Fibroblast of the conjunctiva (primary cell): ENCODE measurements around the gene WNT5B.
"Not testable (repeated sequence)": the region's sequence is repeated elsewhere in the genome, so short reads cannot be mapped to it uniquely, and the experiment has no call there.

Experiments used
- DNase-seq: peaks from one replicate; pipeline ENCODE4 v3.0.0-alpha.2; 2010; ENCODE audit warnings: low read depth

The WNT5B gene

GRCh38 chr12:1598757-1599156 lies 30.3 kb upstream of the WNT5B start:
- no peak for DNase-seq

- DNase-seq = not testable (repeated sequence)
Measured at GRCh38 chr12:1602706-1603105, 26.3 kb upstream of the WNT5B start.

- no peak for DNase-seq
Measured at GRCh38 chr12:1603269-1603993, 25.6 kb upstream of the WNT5B start.

- no peak for DNase-seq
Measured at GRCh38 chr12:1604464-1604863, 24.6 kb upstream of the WNT5B start.

- peak; percentile 72 for DNase-seq
Measured at GRCh38 chr12:1605129-1606020, 23.7 kb upstream of the WNT5B start.

GRCh38 chr12:1606021-1606622 lies 22.9 kb upstream of the WNT5B start:
- DNase-seq = peak; percentile 92

GRCh38 chr12:1607940-1608712 lies 20.9 kb upstream of the WNT5B start:
- no peak for DNase-seq

- no peak for DNase-seq
Measured at GRCh38 chr12:1608713-1609119, 20.3 kb upstream of the WNT5B start.

- DNase-seq = no peak
Measured at GRCh38 chr12:1610072-1610643, 18.9 kb upstream of the WNT5B start.

GRCh38 chr12:1611803-1612572 lies 17.0 kb upstream of the WNT5B start:
- DNase-seq = peak; percentile 89

- no peak for DNase-seq
Measured at GRCh38 chr12:1613860-1614259, 15.2 kb upstream of the WNT5B start.

GRCh38 chr12:1614360-1614759 lies 14.7 kb upstream of the WNT5B start:
- no peak for DNase-seq

- no peak for DNase-seq
Measured at GRCh38 chr12:1616233-1617066, 12.6 kb upstream of the WNT5B start.

- no peak for DNase-seq
Measured at GRCh38 chr12:1618489-1618888, 10.5 kb upstream of the WNT5B start.

GRCh38 chr12:1619159-1619558 lies 9.9 kb upstream of the WNT5B start:
- DNase-seq = no peak

GRCh38 chr12:1619587-1619986 lies 9.4 kb upstream of the WNT5B start:
- no peak for DNase-seq

GRCh38 chr12:1620092-1620491 lies 8.9 kb upstream of the WNT5B start:
- no peak for DNase-seq

- no peak for DNase-seq
Measured at GRCh38 chr12:1622406-1622805, 6.6 kb upstream of the WNT5B start.

GRCh38 chr12:1629338-1630132 lies 504 bp downstream of the WNT5B start:
- DNase-seq = no peak
